Spleen (tissue), 11 donors: ENCODE data around the gene LRRC4C. TPM values are rescaled to one million over a fixed set of nuclear protein-coding genes. Genes with fewer than 3 reads are reported as not detected.

Experiments
- DNase-seq: peaks from one replicate; pipeline ENCODE4 v3.0.0-alpha.2; 2020
- H3K27ac ChIP-seq, 8 donors: fragments of 200-600 bp; sonication (generic) in 7 of 8; 1 replicate in 4 of 8; 2 replicates in 4 of 8; pipeline versions ENCODE4 v1.5.0 to v1.8.0; 2016 to 2021; ENCODE audit warnings: inconsistent platforms in 4 of 8, mild to moderate bottlenecking in 4 of 8, moderate library complexity in 1 of 8
- H3K27me3 ChIP-seq, 7 donors: fragments of 200-600 bp; sonication (generic) in 6 of 7; replicated peaks in 1 of 7; 1 replicate in 4 of 7; 2 replicates in 3 of 7; pipeline versions ENCODE4 v1.5.0 to v1.8.0; 2016 to 2021; ENCODE audit warnings: inconsistent platforms in 3 of 7, mild to moderate bottlenecking in 1 of 7
- H3K36me3 ChIP-seq, 6 donors: fragments of 200-600 bp; sonication (generic) in 5 of 6; 1 replicate in 4 of 6; 2 replicates in 2 of 6; pipeline versions ENCODE4 v1.5.0 to v1.8.0; 2016 to 2021; ENCODE audit warnings: inconsistent platforms in 2 of 6
- H3K4me1 ChIP-seq, 6 donors: fragments of 200-600 bp; sonication (generic) in 5 of 6; 1 replicate in 3 of 6; 2 replicates in 3 of 6; pipeline versions ENCODE4 v1.5.0 to v1.8.0; 2016 to 2021; ENCODE audit warnings: inconsistent platforms in 3 of 6
- H3K4me3 ChIP-seq, 8 donors: fragments of 200-600 bp; sonication (generic) in 7 of 8; 1 replicate in 4 of 8; 2 replicates in 4 of 8; pipeline versions ENCODE4 v1.5.0 to v1.8.0; 2016 to 2021; ENCODE audit warnings: inconsistent platforms in 4 of 8, mild to moderate bottlenecking in 4 of 8, moderate library complexity in 2 of 8
- H3K9me3 ChIP-seq, 8 donors: fragments of 200-600 bp; sonication (generic) in 7 of 8; 1 replicate in 4 of 8; 2 replicates in 4 of 8; pipeline versions ENCODE4 v1.5.0 to v1.8.0; 2016 to 2021; ENCODE audit warnings: inconsistent platforms in 4 of 8
- CTCF ChIP-seq, 11 experiments: fragments of 200-600 bp in 7 of 11; fragments of 450-650 bp in 4 of 11; sonication (generic) in 4 of 11; IDR thresholded peaks in 8 of 11; conservative IDR thresholded peaks in 3 of 11; 1 replicate in 7 of 11; 2 replicates in 4 of 11; pipeline versions ENCODE4 v1.4.0 to v1.8.0; 2016 to 2021; ENCODE audit warnings: antibody characterized with exemption in 11 of 11, inconsistent platforms in 4 of 11, mild to moderate bottlenecking in 1 of 11
- POLR2A ChIP-seq, 3 donors: fragments of 450-650 bp; IDR thresholded peaks; one replicate each; pipeline ENCODE4 v1.5.1; 2017; ENCODE audit warnings: antibody characterized with exemption in 3 of 3, mild to moderate bottlenecking in 1 of 3
- POLR2AphosphoS5 ChIP-seq, 3 donors: sonication (generic); formaldehyde crosslinking; IDR thresholded peaks; one replicate each; pipeline ENCODE4 v1.5.1; 2017; ENCODE audit warnings: antibody characterized with exemption in 3 of 3
- WGBS, 5 donors: extraction: QIAGEN DNeasy Blood & Tissue Kit in 3 of 5; methylation state at CpG; one replicate each; pipeline versions ENCODE4 v1.1.5 to v1.1.7; 2013 to 2018; 5-methylcytosine and 5-hydroxymethylcytosine counted together
- intact Hi-C: fragments of 100-400 bp; cut with DNase I; formaldehyde crosslinking; loops from one replicate; pipeline ENCODE4 v1.15.0; 2023; ENCODE audit warnings: low total_unique reads
- polyA plus RNA-seq, 3 donors: library from polyadenylated mRNA; stranded (reverse); fragments of 200-250 nt; gene quantifications; one replicate each; pipeline ENCODE4 v1.2.1, GENCODE V29; 2013
- total RNA-seq, 7 donors: library from RNA; depleted of rRNA in 3 of 7; stranded (reverse); fragments of >200 nt in 3 of 7; fragmentation: NEBNext Ultra II Directional in 4 of 7; extraction: Animal tissue kit (Norgen Biotek cat#: 25700) in 4 of 7; gene quantifications; one replicate each; pipeline versions ENCODE4 v1.1.0 to v1.2.1, GENCODE V29; 2016 to 2021
- donor health status: healthy with polysubstance abuse.
- donor health status: DM: no; HTN: no; CAD: no; lungs with moderate emphysema.
- donor health status: DM: no; HTN: no; CAD: no.
- donor health status: Bipolar disorder and iron deficiency.
- donor health status: healthy.
- donor health status: DM: no; HTN: no; CAD: no.
- donor health status: DM: yes; HTN: yes; CAD: no.

LRRC4C gene
- total and polyA plus RNA-seq, 10 donors = 0.15 to 8.9 (median 1.9) TPM

- Histone ChIP-seq H3K4me3 (no peak overlapping the region), H3K4me1 (no peaks in the 10 kb centered on the region), H3K9me3 (peaks cover 0 to 19% (median 14%) of the 10 kb centered on the region in 8 donors), H3K27me3 (no peaks in the 10 kb centered on the region), H3K27ac (no peak overlapping the region), H3K36me3 (no peaks in the 10 kb centered on the region)
- no peak for DNase-seq
- WGBS, 5 donors = 45 to 55% (median 50%) methylated on average over 4 of the region's 4 CpGs
- TF ChIP-seq POLR2AphosphoS5 (IDR thresholded peaks at IDR 0.05) = no peak
- TF ChIP-seq CTCF (IDR thresholded peaks at IDR 0.05 in 8 of 11, conservative IDR thresholded peaks at IDR 0.05 in 3 of 11) = no peak
- no peak for TF ChIP-seq POLR2A (IDR thresholded peaks at IDR 0.05)
- intact Hi-C loops = no loop called here
Measured at GRCh38 chr11:40162901-40163883, 1296.3 kb downstream of the LRRC4C start.

GRCh38 chr11:40161854-40162410, 1297.5 kb downstream of the LRRC4C start:
- Histone ChIP-seq H3K36me3 (no peaks in the 10 kb centered on the region), H3K27me3 (no peaks in the 10 kb centered on the region), H3K9me3 (peaks cover 0 to 30% (median 19%) of the 10 kb centered on the region in 8 donors), H3K4me1 (no peaks in the 10 kb centered on the region), H3K4me3 (no peak overlapping the region), H3K27ac (no peak overlapping the region)
- WGBS, 5 donors = 56 to 75% (median 66%) methylated on average over 5 of the region's 5 CpGs
- no peak for DNase-seq
- no peak for TF ChIP-seq POLR2A (IDR thresholded peaks at IDR 0.05)
- TF ChIP-seq POLR2AphosphoS5 (IDR thresholded peaks at IDR 0.05) = no peak
- TF ChIP-seq CTCF (IDR thresholded peaks at IDR 0.05 in 8 of 11, conservative IDR thresholded peaks at IDR 0.05 in 3 of 11) = no peak
- intact Hi-C loops = no loop called here

GRCh38 chr11:40160418-40160817, 1299.0 kb downstream of the LRRC4C start:
- intact Hi-C loops = no loop called here
- H3K27ac ChIP-seq = no peak overlapping the region
- no peak overlapping the region for H3K4me3 ChIP-seq
- DNase-seq = no peak
- no peaks in the 10 kb centered on the region for H3K36me3 ChIP-seq
- no peaks in the 10 kb centered on the region for H3K4me1 ChIP-seq
- no peaks in the 10 kb centered on the region for H3K27me3 ChIP-seq
- H3K9me3 ChIP-seq = peaks cover 0 to 33% (median 23%) of the 10 kb centered on the region in 8 donors
- no peak for TF ChIP-seq CTCF (IDR thresholded peaks at IDR 0.05 in 8 of 11, conservative IDR thresholded peaks at IDR 0.05 in 3 of 11)
- TF ChIP-seq POLR2AphosphoS5 (IDR thresholded peaks at IDR 0.05) = no peak
- no peak for TF ChIP-seq POLR2A (IDR thresholded peaks at IDR 0.05)
- 60 to 77% (median 65%) methylated on average over 3 of the region's 3 CpGs for WGBS, 5 donors

- intact Hi-C loops = no loop called here
- Histone ChIP-seq H3K36me3 (no peaks in the 10 kb centered on the region), H3K27me3 (no peaks in the 10 kb centered on the region), H3K9me3 (peaks cover 0 to 31% (median 23%) of the 10 kb centered on the region in 8 donors), H3K4me3 (no peak overlapping the region), H3K4me1 (no peaks in the 10 kb centered on the region), H3K27ac (no peak overlapping the region)
- no peak for DNase-seq
- TF ChIP-seq POLR2A (IDR thresholded peaks at IDR 0.05) (no peak), POLR2AphosphoS5 (IDR thresholded peaks at IDR 0.05) (no peak)
Measured at GRCh38 chr11:40149721-40150120, 1309.7 kb downstream of the LRRC4C start.
